H9 (cell line): ENCODE measurements around the gene SPATA2L. TPM values are rescaled to one million over a fixed set of nuclear protein-coding genes. Genes with fewer than 3 reads are reported as not detected.

Experiments
- DNase-seq: peaks from one replicate; pipeline ENCODE4 v3.0.0-alpha.2; 2017
- H2AFZ ChIP-seq: one replicate; pipeline ENCODE4 v1.6.1; 2013; ENCODE audit warnings: mild to moderate bottlenecking, low read length, control low read depth, moderate library complexity
- H2AK5ac ChIP-seq: 2 replicates; pipeline ENCODE4 v1.6.1; 2013; ENCODE audit warnings: low read length, control low read depth, mixed read lengths; ENCODE audit not compliant: insufficient read length
- H2BK120ac ChIP-seq: one replicate; pipeline ENCODE4 v1.6.1; 2013; ENCODE audit warnings: low read depth, mild to moderate bottlenecking, low read length, control low read depth, inconsistent platforms; ENCODE audit not compliant: poor library complexity, severe bottlenecking
- H2BK12ac ChIP-seq: 2 replicates; pipeline ENCODE4 v1.6.1; 2013; ENCODE audit warnings: low read length, control low read depth, mixed read lengths, low read depth; ENCODE audit not compliant: insufficient read length
- H2BK15ac ChIP-seq: 2 replicates; pipeline ENCODE4 v1.6.1; 2013; ENCODE audit warnings: low read depth, low read length, control low read depth
- H2BK20ac ChIP-seq: one replicate; pipeline ENCODE4 v1.6.1; 2013; ENCODE audit warnings: low read depth, mild to moderate bottlenecking, low read length, control low read depth, inconsistent platforms; ENCODE audit not compliant: poor library complexity, severe bottlenecking
- H2BK5ac ChIP-seq: 2 replicates; pipeline ENCODE4 v1.6.1; 2013; ENCODE audit warnings: low read length, control low read depth, mixed read lengths; ENCODE audit not compliant: insufficient read length
- H3K14ac ChIP-seq: 2 replicates; pipeline ENCODE4 v1.6.1; 2013; ENCODE audit warnings: low read length, control low read depth; ENCODE audit not compliant: insufficient read depth
- H3K18ac ChIP-seq: 2 replicates; pipeline ENCODE4 v1.6.1; 2013; ENCODE audit warnings: low read depth, mild to moderate bottlenecking, mixed read lengths, low read length, control low read depth; ENCODE audit not compliant: insufficient read length
- H3K23ac ChIP-seq: 2 replicates; pipeline ENCODE4 v1.6.1; 2013; ENCODE audit warnings: low read length, control low read depth, mixed read lengths, low read depth; ENCODE audit not compliant: insufficient read length
- H3K23me2 ChIP-seq: 2 replicates; pipeline ENCODE4 v1.6.1; 2013; ENCODE audit warnings: low read depth, mild to moderate bottlenecking, mixed read lengths, low read length, control low read depth; ENCODE audit not compliant: insufficient read length, poor library complexity, severe bottlenecking
- H3K27ac ChIP-seq: 2 replicates; pipeline ENCODE4 v1.5.1; 2013; ENCODE audit warnings: low read length, control low read depth, mixed read lengths, low read depth; ENCODE audit not compliant: insufficient read length
- H3K27me3 ChIP-seq: 2 replicates; pipeline ENCODE4 v1.6.1; 2013; ENCODE audit warnings: low read length, control low read depth, inconsistent platforms; ENCODE audit not compliant: insufficient read depth
- H3K4ac ChIP-seq: 2 replicates; pipeline ENCODE4 v1.6.1; 2013; ENCODE audit warnings: low read depth, mild to moderate bottlenecking, control low read depth, inconsistent platforms, low read length, moderate library complexity
- H3K4me1 ChIP-seq: 2 replicates; pipeline ENCODE4 v1.6.1; 2013; ENCODE audit warnings: low read length, control low read depth, inconsistent platforms; ENCODE audit not compliant: insufficient read depth
- H3K4me2 ChIP-seq: 2 replicates; pipeline ENCODE4 v1.6.1; 2013; ENCODE audit warnings: low read length, control low read depth, mixed read lengths; ENCODE audit not compliant: insufficient read length, insufficient read depth
- H3K56ac ChIP-seq: 2 replicates; pipeline ENCODE4 v1.6.1; 2013; ENCODE audit warnings: low read depth, mild to moderate bottlenecking, mixed read lengths, low read length, control low read depth; ENCODE audit not compliant: insufficient read length
- H3K79me1 ChIP-seq: 2 replicates; pipeline ENCODE4 v1.6.1; 2013; ENCODE audit warnings: low read depth, mild to moderate bottlenecking, moderate library complexity, low read length, control low read depth, inconsistent platforms; ENCODE audit not compliant: insufficient read depth, poor library complexity, severe bottlenecking
- H3K79me2 ChIP-seq: 2 replicates; pipeline ENCODE4 v1.6.1; 2013; ENCODE audit warnings: low read length, control low read depth, inconsistent platforms; ENCODE audit not compliant: insufficient read depth
- H3K9ac ChIP-seq: 2 replicates; pipeline ENCODE4 v1.6.1; 2013; ENCODE audit warnings: low read length, control low read depth, mixed read lengths; ENCODE audit not compliant: insufficient read length; ENCODE audit errors: extremely low read depth
- H3K9me3 ChIP-seq: one replicate; pipeline ENCODE4 v1.6.1; 2013; ENCODE audit warnings: low read depth, low read length, inconsistent platforms; ENCODE audit not compliant: control insufficient read depth
- H3T11ph ChIP-seq: one replicate; pipeline ENCODE4 v1.6.1; 2013; ENCODE audit warnings: mild to moderate bottlenecking, low read length, control low read depth, inconsistent platforms
- H4K20me1 ChIP-seq: one replicate; pipeline ENCODE4 v1.6.1; 2013; ENCODE audit not compliant: control insufficient read depth, insufficient read length, insufficient read depth
- H4K5ac ChIP-seq: 2 replicates; pipeline ENCODE4 v1.6.1; 2013; ENCODE audit warnings: low read depth, mild to moderate bottlenecking, mixed read lengths, low read length, control low read depth; ENCODE audit not compliant: insufficient read length
- H4K8ac ChIP-seq: replicated peaks from 2 replicates; pipeline ENCODE4 v1.6.1; 2013; ENCODE audit warnings: low read length, control low read depth, mixed read lengths, low read depth; ENCODE audit not compliant: insufficient read length
- H4K91ac ChIP-seq: 2 replicates; pipeline ENCODE4 v1.6.1; 2013; ENCODE audit warnings: low read depth, mild to moderate bottlenecking, moderate library complexity, mixed read lengths, low read length, control low read depth; ENCODE audit not compliant: insufficient read length
- H3K27ac Mint-ChIP-seq, 3 experiments: 2 replicates in 2 of 3; 3 replicates in 1 of 3; pipeline ENCODE4 v1.8.0; 2020 to 2021; ENCODE audit warnings: mixed read lengths in 3 of 3, mild to moderate bottlenecking in 1 of 3, moderate library complexity in 1 of 3
- H3K27me3 Mint-ChIP-seq: 2 replicates; pipeline ENCODE4 v1.8.0; 2021; ENCODE audit warnings: low read depth, mild to moderate bottlenecking, moderate library complexity, mixed read lengths
- H3K36me3 Mint-ChIP-seq, 3 experiments: 2 replicates in 2 of 3; 3 replicates in 1 of 3; pipeline ENCODE4 v1.8.0; 2020 to 2021; ENCODE audit warnings: low read depth in 3 of 3, mixed read lengths in 3 of 3; ENCODE audit not compliant: insufficient read depth in 1 of 3
- H3K4me1 Mint-ChIP-seq, 2 experiments: 2 replicates each; pipeline ENCODE4 v1.8.0; 2020; ENCODE audit warnings: mixed read lengths in 2 of 2
- H3K4me3 Mint-ChIP-seq, 2 experiments: 2 replicates in 1 of 2; 3 replicates in 1 of 2; pipeline ENCODE4 v1.8.0; 2020 to 2021; ENCODE audit warnings: mild to moderate bottlenecking in 2 of 2, mixed read lengths in 2 of 2, moderate library complexity in 1 of 2
- H3K9me3 Mint-ChIP-seq, 2 experiments: 2 replicates in 1 of 2; 3 replicates in 1 of 2; pipeline ENCODE4 v1.8.0; 2020; ENCODE audit warnings: mild to moderate bottlenecking in 2 of 2, mixed read lengths in 2 of 2, moderate library complexity in 1 of 2
- CTCF ChIP-seq: fragments of 200-600 bp; sonication (generic); conservative IDR thresholded peaks from 3 replicates; pipeline ENCODE4 v1.8.0; 2021; ENCODE audit warnings: antibody characterized with exemption, mild to moderate bottlenecking
- WGBS: extraction: QIAGEN DNeasy Blood & Tissue Kit; methylation state at CpG from one replicate; pipeline ENCODE4 v1.1.7; 2013; ENCODE audit warnings: missing lambda C conversion rate, low lambda C conversion rate, mixed read lengths; ENCODE audit not compliant: insufficient read length; ENCODE audit errors: extremely low coverage; 5-methylcytosine and 5-hydroxymethylcytosine counted together
- total RNA-seq: library from RNA; stranded (reverse); gene quantifications from 2 replicates; pipeline ENCODE4 v1.2.1, GENCODE V29; 2021

Gene SPATA2L
- total RNA-seq, 1 experiment from 2014 or later, result 27.1 TPM

DNA sequence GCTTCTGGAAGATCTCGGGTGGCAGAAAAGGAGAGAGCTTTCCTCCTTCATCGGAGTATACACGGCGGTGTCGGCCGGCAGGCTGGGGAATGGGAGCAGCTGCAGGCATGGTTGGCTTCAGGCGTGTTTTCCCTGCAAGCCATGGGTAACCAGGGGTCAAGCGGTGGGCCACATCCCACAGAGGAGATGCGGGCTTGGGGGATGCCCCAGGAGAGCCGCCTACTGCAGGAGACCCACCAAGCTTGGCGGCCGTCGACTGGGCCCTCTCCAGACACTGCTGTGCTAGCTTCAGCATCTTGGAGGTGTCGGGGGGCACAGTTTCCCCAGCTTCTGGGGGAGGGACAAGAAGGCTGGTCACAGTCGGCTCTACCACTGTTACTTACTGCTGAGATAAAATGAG, 15.0 kb upstream of the SPATA2L start:
- Histone ChIP-seq H3K79me2 (no peaks in the 10 kb centered on the region), H3K79me1 (no peaks in the 10 kb centered on the region), H2BK5ac (no peak overlapping the region), H4K91ac (no peak overlapping the region), H4K5ac (no peak overlapping the region), H3K9me3 (no peaks in the 10 kb centered on the region), H3K18ac (no peak overlapping the region), H2AFZ (no peak overlapping the region), H3K4me2 (no peak overlapping the region), H3T11ph (no peak overlapping the region), H3K23ac (no peak overlapping the region), H3K56ac (no peak overlapping the region), H3K4me1 (no peaks in the 10 kb centered on the region), H3K9ac (no peak overlapping the region), H2BK12ac (no peak overlapping the region), H2AK5ac (no peak overlapping the region), H3K27ac (no peak overlapping the region), H2BK15ac (no peak overlapping the region), H3K23me2 (peaks cover 19% of the 10 kb centered on the region), H2BK20ac (no peak overlapping the region), H3K27me3 (peaks cover 2% of the 10 kb centered on the region; the same call in 1 of the 2 replicates), H3K14ac (no peak overlapping the region), H4K8ac (no peak overlapping the region), H3K4ac (no peak overlapping the region), H2BK120ac (no peak overlapping the region), H4K20me1 (no peaks in the 10 kb centered on the region)
- peaks cover 25 to 47% (median 33%) of the 10 kb centered on the region in 3 experiments; a peak in 6 of 7 replicates for H3K36me3 Mint-ChIP-seq
- no peak overlapping the region for H3K4me3 Mint-ChIP-seq
- no peaks in the 10 kb centered on the region; a peak in 1 of 5 replicates for H3K9me3 Mint-ChIP-seq
- H3K4me1 Mint-ChIP-seq, result peaks cover 7 to 10% of the 10 kb centered on the region in 2 experiments
- no peak for DNase-seq
- no CpG with 5 or more reads among the region's 15 CpGs for WGBS
- no peak overlapping the region for H3K27ac Mint-ChIP-seq
- TF ChIP-seq CTCF, result no peak
- peaks cover 48% of the 10 kb centered on the region for H3K27me3 Mint-ChIP-seq
